GM12873 (cell line): ENCODE data around the gene TRIM22.

Source experiments
- CTCF ChIP-seq: IDR thresholded peaks from 2 replicates; pipeline ENCODE4 v1.5.1; 2012; ENCODE audit warnings: low read depth, mild to moderate bottlenecking, moderate library complexity, low read length, control low read depth; ENCODE audit not compliant: insufficient read depth; ENCODE audit errors: missing control alignments

Gene TRIM22

GRCh38 chr11:5665051-5665570 lies 24.5 kb upstream of the TRIM22 start:
- TF ChIP-seq CTCF, result no peak

GRCh38 chr11:5665746-5666401 lies 23.7 kb upstream of the TRIM22 start:
- no peak for TF ChIP-seq CTCF

- no peak for TF ChIP-seq CTCF
Observed at GRCh38 chr11:5666402-5666793, 23.2 kb upstream of the TRIM22 start.

DNA sequence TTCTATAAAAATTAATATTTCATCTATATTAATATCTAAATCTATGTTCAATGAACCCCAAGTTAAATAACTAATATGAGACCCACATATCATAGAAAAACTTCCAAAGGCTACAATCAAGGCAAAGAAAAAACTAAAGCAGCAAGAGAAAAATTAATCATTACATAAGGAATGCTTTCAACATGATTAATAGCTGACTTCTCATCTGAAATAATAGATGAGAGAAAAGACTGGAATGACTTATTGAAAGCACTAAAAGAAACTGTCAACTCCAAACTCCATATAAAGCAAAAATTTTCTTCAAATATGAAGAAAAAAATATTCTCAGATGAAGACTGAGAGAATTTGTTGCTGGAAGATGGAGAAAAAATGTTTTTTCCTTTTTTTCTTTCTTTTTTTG lies 17.8 kb upstream of the TRIM22 start:
- TF ChIP-seq CTCF, result no peak

GRCh38 chr11:5674391-5674790 lies 15.2 kb upstream of the TRIM22 start:
- no peak for TF ChIP-seq CTCF

GRCh38 chr11:5679811-5680210 lies 9.8 kb upstream of the TRIM22 start:
- no peak for TF ChIP-seq CTCF

- TF ChIP-seq CTCF, result no peak
Observed at GRCh38 chr11:5684036-5684645, 5.4 kb upstream of the TRIM22 start.
